Keratinocyte (primary cell): ENCODE data around the gene NUAK2.

Source experiments
- CTCF ChIP-seq, 3 experiments: IDR thresholded peaks in 1 of 3; conservative IDR thresholded peaks in 1 of 3; optimal IDR thresholded peaks in 1 of 3; 2 replicates in 2 of 3; 3 replicates in 1 of 3; pipeline versions ENCODE3 to v1.5.1; 2011; ENCODE audit warnings: low read length in 3 of 3, mild to moderate bottlenecking in 3 of 3, moderate library complexity in 2 of 3, control low read depth in 1 of 3, inconsistent platforms in 1 of 3; ENCODE audit not compliant: insufficient read depth in 2 of 3; ENCODE audit errors: extremely low read depth in 1 of 3
- EZH2 ChIP-seq: IDR thresholded peaks from one replicate; pipeline ENCODE4 v1.6.1; 2012; ENCODE audit warnings: inconsistent platforms, mild to moderate bottlenecking, low read length, moderate library complexity

GRCh38 chr1:205258261-205258691 is 63.3 kb downstream of the NUAK2 start:
- TF ChIP-seq CTCF (optimal IDR thresholded peaks at IDR 0.05 in 1 of 3, IDR thresholded peaks at IDR 0.05 in 1 of 3, conservative IDR thresholded peaks at IDR 0.05 in 1 of 3; ENCODE audit: extremely low read depth in 1 of 3, insufficient read depth in 2 of 3, low read length in 3 of 3), result no peak
- TF ChIP-seq EZH2, result no peak
